HG03354 (cell line): ENCODE measurements around the gene PIP4P1.

Experiments used
- ATAC-seq: cut with Tn5 transposase; IDR thresholded peaks from one replicate; pipeline ENCODE4 v1.9.1; 2021; ENCODE audit warnings: mild to moderate bottlenecking; ENCODE audit not compliant: unreplicated experiment, poor library complexity, severe bottlenecking

Gene PIP4P1

DNA sequence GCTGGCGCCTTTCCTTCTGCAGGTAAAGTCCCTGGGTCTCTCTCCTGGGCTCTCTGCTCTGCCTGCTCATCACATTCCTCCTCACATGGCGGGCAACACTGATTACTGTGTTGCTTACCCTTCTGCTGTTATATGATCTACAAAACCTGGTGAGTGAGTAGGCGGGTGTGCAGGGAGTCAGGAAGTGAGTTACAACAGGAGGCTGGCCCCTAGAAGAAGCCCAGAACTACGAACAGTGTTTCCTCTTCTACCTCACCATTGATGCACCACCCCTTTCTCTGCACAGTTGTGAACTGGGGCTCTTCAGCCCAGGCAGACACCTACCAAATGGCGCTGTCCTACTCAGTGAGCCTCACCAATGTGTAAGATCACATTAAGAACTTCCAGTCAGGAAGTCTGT is 20.4 kb downstream of the PIP4P1 start:
- no peak for ATAC-seq

DNA sequence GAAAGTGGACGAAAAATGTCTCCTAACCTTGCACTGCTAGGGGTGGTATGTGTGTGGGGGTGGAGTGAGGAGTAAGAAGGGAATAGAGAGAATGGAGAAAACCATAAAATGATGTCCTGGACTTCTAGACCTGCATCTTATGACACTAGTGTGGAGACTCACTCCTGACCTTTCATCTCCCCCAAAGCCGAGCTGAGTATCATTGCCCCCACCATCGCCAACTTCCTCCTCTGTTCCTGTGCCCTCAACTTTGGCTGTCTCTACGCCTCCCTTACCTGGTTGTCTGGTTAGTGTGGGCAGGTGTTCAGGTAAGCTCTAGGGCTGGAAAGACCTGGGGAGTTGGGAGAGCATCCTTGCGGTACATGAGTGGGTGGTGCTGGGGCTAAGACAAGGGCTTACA is 20.8 kb downstream of the PIP4P1 start:
- no peak for ATAC-seq

DNA sequence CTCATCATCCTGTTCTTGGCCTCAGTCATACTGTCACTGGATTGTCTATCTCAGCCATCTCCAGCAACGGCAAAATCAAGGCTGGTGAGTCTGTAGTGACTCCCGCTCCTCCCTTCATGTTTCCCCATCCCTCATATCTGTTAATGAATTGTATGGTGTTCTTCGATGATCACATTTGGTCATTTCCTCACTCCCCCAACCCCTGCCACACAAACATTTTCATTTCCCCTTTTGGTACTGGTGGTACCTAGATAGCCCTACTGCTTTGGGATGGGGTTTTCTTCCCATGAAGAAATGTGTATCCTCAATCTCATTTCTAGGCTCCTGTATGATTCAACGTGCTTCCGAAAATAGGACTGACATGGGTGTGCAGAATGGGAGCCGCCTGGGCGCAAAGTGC is 22.6 kb downstream of the PIP4P1 start:
- peak; percentile 60 for ATAC-seq

DNA sequence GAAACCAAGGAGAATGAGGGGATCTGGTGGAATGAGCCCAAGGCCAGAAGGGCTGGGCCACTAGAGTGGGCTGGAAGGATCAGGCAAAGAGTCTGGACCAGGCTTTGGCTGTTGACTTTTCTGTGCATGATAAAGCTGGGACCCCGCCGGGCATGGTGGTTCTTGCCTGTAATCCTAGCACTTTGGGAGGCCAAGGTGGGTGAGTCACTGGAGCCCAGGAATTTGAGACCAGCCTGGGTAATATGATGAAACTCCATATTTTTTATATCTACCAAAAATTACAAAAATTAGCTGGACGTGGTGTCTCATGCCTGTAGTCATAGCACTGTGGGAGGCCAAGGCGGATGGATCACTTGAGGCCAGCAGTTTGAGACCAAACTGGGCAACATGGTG is 24.9 kb downstream of the PIP4P1 start:
- no peak for ATAC-seq

DNA sequence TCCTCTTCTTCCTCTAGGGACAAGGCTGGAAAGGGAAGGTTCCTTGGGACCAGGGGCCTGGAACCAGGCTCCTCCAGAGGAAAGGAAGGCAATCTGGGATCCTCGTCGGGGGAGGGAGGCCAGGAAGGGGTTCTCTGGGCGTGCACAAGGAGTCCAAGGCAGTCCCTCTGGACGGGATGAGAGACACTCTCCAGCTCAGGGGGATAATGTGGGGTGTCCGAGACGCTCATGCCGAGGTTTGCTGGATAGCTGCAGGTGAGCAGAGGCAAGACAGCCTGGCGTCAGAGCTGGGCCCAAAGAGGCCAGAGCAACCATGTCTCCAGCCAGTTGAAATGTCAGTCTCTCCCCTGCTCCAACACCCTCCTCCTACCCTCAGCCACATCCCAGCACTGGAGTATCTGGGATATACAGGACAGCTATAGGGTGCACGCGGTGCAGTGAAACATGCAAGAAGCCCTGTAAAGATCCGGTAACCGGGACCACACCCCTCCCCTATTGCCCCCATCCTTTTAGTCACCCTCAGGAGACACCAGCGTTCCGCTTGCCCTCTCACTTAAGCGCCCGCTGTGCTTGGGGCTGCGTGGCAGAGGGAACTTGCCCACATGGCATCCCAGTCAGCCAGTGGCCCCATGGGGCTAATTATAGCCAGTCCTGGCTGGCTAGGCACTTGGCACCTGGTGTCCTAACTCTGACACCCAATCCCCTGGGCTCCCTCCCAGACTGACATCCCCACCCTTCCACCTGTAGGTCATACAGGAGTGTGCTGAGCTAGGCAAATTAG is 25.5 kb downstream of the PIP4P1 start, which contains the start of gene KLHL33:
Gene KLHL33, minus strand, starts transcription at position 585 of the 781 bp plus-strand sequence. Its CDS starts 355 bp downstream, at position 230.
- no peak for ATAC-seq

DNA sequence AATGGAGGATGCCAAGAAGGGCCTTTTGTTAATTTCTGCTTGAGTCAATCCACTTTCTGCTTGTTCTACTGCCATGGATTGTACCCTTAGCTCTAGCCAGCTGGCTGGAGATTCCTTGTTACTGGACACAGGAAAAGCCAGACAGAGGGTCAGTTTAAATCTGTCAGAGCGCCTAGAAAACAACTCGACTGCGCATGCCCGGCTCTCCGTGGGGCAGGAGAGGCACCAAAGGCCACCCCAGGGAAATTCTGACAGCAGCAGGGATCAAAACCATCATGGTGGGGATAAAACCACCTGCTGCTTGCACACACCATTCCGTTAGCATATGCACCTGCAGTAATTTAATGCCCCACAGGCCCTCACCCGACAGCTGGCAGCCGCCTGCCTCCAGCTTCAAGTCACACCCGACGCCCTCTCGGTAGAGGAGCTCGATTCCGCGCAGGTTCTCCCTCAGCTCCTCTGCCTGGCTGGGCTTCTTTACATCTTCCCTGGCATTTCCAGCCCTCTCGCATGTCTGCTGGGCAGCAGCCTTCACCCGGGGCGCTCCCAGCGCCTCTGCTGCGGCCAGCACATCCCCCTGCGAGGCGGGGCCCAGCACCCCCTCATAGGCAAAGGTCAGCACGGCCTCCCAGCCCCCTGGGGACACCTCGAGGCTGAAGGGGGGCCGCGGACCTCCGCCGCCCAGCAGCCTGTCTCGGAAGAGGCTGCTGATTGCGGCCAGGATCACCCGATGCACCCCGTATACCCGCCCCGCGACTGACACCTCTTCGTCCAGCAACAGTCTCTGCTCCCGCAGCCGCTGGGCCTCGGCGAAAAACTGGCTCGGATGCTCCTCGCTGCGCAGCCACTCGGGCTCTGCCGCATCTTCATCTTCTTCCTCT is 26.3 kb downstream of the PIP4P1 start:
- ATAC-seq = no peak

DNA sequence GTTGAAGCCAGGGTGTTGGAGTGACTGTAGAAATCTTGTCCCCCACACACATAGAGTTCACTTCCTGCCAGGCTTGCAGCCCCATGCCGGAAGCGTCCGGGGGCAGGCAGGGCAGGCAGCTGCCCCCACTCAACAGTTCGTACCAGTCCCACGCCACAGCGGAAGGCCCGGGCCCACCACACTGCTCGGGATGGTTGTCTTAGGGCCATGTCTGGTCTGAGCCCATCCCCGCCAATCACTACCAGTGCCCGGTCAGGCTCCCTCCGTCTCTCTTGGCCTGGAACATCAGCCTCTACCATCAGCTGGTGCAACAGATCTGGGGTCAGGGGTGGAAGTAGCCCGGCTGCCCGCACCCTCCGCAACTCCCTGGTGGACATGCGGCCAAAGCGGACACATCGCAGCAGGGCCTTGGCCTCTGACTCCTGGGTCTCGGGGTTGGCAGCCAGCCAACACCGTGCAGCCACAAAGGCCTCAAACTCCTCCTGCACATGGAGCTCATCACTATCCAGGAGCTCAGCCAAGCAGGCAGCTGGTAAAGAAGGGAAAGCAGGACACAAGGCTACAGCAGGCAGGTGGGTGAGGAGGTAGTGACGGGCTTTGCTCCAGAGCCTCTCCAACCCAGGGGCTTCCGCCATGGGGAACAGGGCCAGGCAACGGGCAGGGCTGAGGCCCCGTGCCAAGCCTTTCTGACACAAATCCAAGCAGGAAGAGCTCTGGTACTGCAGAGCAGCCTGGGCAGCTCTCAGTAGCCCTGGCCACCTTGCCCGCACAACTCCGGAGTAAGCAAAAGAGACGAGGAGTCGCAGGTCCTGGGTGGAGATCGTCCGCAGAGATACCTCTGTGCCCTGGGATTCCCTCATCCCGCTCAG is 31.2 kb downstream of the PIP4P1 start:
- no peak for ATAC-seq

DNA sequence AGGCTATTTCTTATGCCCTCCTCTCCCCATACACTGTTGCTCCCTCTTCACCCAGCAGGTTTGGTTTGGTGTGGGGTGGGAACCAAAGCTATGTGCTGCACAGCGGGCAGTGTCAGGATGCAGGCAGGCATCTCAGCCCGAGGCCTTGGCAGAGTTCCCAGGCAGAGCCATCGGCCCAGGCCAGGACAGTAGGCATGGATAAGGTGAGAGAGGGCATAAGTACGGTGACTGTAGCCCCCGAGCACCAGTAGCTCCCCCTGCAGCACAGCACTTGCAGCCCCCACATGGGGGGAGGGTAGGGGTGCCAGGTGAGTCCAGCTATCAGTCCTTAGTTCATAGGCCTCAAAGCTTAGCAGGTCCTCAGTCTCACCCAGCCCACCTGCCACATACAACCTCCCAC is 32.4 kb downstream of the PIP4P1 start:
- ATAC-seq = no peak

DNA sequence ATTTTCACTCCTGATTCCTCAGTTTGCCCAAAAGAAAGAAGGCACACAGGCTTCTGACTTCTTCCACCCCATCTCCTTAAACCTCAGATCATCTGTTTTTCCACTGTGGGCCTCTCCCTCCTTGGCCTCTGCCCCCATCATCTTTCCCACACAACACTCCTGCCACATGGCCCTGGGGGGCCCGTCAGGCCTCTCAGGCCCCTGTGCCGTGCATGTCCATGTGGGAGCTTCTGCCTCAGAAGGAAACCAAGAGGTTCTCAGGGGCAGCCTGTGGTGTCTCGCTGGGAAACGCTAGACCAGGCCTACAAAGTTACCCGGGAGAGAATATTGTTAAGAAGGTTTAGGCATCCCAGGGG is 33.2 kb downstream of the PIP4P1 start:
- peak; percentile 37 for ATAC-seq

DNA sequence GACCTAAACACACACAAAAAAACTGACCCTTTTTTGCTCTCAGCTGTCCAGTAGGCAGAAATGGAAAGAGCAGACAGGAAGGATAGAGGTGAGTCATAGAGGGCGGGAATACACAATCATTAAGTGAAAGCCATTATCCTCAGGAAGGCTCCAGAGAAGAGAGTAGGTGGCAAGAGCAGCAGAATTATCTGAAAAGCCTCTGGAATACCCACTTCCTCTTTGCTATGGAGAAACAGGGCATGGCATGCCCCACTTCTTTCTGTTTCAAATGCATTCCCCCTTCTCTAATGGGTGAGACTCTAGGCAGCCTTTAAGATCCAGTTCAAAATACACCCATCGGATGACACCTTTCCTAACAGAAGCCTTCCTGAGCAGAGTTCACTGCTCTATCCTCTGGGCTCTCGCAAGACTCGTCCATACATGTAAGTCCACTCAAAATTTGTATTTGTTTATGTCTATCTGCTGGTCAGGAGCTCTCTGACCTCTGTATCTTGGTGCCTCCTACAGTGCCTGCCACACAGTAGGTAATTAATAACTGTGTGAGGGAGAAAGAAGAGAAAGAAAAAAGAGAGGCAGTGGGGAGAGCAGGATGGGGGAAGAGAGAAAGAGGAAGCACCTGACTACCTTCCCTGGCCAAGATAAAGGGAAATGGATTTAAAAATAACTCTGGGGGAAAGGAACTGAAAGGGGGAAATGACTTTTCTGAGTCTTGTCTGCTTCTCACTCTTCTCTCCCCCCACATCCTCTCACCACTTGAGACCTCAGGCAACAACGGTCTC is 33.8 kb downstream of the PIP4P1 start:
- ATAC-seq = peak; percentile 81

DNA sequence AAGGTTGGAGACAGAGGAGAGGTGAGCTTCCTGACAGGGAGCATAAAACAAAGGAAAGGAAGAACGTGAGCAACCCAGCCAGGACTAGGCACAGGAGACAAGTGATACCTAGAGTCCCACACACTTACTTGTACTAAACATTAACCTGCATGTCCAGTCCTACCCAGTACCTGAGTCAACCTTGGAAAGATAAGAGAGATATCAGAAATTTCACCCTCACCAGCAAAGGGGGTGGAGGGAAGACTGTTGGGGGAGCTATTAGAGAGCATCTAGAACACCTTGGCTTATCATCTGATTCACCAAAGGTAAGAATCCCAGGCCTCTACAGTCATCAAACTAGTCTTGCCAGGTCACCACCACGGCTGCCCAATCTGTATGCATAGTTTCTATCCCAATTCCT is 36.4 kb downstream of the PIP4P1 start:
- ATAC-seq = no peak

DNA sequence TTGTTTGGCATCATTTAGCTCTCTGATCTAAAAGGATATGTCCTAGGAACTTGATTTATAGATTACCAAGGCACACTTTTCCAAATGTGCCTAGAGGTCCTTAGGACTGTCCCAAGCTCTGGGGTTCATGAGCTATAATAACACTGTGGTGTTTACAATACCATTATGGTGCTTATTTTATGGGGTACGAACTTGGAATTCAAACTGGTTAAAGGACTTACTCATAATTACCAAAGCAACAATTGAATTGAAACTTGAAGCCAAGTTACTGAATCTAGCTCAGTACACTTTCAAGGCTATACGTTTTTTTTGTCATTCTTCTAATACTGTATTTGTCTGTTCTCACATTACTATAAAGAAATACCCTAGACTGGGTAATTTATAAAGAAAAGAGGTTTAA is 38.3 kb downstream of the PIP4P1 start:
- no peak for ATAC-seq

DNA sequence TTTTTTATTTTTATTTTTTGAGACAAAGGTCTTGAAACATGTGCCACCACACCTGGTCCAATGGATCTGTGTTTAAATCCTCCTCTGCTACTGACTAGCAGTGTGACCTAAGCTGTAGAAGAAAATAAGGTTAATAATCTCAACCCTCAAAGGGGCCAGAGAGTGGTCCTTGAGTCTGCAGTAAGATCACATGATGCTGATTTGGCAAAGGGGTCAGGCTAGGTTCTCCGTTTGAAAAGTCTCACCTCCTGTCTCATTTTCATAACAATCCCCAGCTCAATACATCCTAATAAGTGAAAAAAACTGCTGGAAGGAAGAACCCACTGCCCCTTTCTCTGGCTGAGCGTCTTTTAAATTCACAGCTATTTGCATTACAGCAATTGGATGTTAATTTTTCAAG is 40.0 kb downstream of the PIP4P1 start:
- no peak for ATAC-seq

DNA sequence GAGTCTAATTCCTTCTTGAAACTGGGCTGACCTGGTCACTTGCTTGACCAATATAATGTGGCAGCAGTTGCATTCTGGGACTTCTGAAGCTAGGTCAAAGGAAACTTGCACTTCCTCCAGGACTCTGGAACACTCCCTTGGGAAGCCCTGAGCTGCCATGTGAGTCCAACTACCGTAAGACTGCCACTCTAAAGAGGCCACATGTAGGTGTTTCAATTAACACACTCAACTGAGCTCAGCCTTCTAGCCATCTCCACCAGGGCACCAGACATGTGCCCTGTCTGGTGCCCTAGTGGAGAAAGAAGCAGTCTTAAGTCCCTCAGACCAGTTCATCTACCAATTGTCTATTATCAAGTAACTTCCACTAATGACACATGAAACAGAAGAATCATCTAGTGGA is 41.8 kb downstream of the PIP4P1 start:
- ATAC-seq = no peak

DNA sequence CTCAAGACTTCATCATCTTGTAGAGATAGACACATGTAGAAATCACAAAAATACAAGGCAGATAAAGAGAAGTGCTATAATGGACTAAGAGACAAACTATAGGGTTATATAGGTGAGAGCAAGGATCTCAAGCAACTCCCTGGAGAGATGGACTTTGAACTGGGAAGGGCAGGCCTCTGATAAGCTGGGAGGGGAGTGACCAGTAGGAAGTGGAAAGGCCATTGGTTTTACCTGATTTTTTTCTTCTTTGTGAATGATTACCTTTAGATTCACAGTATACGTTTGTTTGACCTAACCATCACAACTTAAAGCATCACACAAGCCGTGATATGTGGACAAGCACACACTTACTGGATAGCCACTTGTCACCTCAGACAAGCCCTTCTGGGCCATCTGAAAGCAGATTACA is 42.7 kb downstream of the PIP4P1 start:
- no peak for ATAC-seq

DNA sequence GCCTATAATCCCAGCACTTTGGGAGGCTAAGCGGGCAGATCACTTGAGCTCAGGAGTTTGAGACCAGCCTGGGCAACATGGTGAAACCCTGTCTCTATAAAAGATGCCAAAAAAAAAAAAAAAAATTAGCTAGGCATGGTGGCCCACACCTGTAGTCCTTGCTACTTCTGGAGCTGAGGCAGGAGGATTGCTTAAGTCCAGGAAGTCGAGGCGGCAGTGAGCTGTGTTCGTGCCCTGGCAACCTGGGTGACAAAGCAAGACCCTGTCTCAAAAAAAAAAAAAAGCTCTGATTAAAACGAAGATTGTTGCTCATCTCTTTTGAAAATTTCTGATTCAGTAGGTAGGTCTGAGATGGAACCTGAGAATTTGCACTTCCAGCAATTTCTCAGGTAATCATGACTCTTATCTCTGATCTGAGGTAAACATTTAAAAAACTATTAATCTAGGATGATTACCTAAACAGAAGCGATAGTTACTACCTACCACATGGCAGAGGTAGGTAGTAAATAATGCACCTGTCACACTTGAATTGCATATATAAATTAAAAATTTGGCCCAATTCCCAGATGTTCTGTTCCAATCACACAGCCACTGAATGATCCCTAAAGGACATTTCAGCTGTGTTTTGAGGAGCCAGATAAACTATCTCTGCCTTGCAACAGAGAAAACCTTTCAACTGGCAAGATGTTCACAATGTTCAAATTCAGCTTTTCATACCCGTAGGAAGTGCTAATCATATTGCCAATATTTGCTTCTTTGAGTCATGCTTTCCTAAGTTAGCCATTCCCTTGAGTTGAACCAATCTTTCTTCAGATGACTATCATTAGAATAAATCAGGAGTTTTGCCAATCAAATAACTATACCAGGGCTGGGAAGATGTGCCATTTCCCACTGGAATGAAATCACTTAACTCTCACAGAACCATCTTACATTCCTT is 43.7 kb downstream of the PIP4P1 start:
- ATAC-seq = no peak

DNA sequence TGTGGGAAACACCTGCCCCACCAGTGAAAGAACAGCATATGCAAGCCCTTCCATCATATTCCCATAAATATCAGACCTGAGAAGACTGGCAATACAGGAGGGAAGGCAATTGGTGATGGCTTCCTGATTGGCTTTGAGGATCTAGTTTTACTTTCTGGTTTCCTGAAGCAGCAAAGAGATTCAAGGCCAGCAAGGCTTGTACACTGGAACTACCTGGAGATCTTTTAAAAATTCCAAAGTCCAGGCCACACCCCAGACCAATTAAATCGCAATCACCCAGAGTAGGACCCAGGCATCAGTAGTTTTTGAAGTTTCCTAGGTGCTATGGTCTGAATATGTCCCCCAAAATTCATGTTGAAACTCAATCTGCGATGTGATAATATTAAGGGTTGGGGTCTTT is 45.0 kb downstream of the PIP4P1 start:
- ATAC-seq = no peak

DNA sequence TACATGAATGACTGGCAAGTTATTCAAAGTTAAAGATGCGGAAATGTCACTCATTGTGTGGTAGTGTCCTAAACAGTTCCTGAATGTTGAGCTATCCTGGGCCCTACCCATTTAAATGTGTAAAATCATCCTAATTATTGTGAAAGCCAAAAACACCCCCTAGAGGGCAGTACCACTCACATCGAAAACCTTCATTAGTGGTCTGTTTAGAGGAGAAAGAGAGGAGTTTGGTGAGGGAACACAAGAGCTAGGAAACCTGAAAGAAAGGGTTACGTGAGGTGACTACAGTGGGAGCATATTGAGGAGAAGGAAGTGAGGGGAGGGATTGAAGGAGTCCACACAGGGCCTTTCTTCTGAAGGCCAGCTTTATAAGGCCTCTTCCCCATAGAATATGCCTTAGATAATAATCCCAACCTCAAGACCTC is 45.4 kb downstream of the PIP4P1 start:
- ATAC-seq = peak; percentile 46
